Epithelial cell of proximal tubule (primary cell): Measurements from ENCODE around the gene PADI3. TPM values are rescaled to one million over a fixed set of nuclear protein-coding genes. Genes with fewer than 3 reads are reported as not detected.
"Not testable (repeated sequence)": the region's sequence is repeated elsewhere in the genome, so short reads cannot be mapped to it uniquely, and the experiment has no call there.

Experiments
- DNase-seq: peaks from one replicate; pipeline ENCODE4 v3.0.0-alpha.2; 2011; ENCODE audit warnings: low read depth
- H3K4me3 ChIP-seq: 2 replicates; pipeline ENCODE4 v1.5.1; 2011; ENCODE audit warnings: low read depth, mild to moderate bottlenecking, low read length
- total RNA-seq: library from RNA; depleted of rRNA; stranded (reverse); fragments of >200 nt; gene quantifications from 2 replicates; pipeline ENCODE4 v1.2.3, GENCODE V29; 2015
- TF ChIP-seq, protein P1 (sequence below): conservative IDR thresholded peaks from 2 replicates; pipeline ENCODE4 v1.5.1; 2012; ENCODE audit warnings: low read depth, mild to moderate bottlenecking, low read length

PADI3 gene
- total RNA-seq, 1 donor from 2014 or later: not detected

DNA sequence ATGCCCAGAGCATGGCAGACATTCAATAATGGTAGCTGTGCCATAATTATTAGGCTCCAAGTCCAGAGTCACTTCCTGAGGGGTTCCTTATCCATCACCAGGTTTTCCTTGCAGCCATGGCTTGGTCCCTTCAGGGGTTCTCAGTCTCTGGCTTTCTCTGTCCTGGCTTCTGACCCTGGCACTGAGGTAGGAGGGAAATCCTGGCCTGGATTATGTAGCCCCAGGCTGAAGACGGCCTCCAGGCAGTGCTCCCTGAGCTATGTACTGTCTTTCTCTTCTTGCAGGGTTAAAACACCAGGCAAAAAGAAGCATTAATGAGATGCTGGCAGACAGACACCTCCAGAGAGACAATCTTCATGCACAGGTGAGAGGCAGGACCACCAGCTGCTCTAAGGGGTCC, 9.5 kb upstream of the PADI3 start:
- no peak overlapping the region for H3K4me3 ChIP-seq
- TF ChIP-seq, protein P1, sequence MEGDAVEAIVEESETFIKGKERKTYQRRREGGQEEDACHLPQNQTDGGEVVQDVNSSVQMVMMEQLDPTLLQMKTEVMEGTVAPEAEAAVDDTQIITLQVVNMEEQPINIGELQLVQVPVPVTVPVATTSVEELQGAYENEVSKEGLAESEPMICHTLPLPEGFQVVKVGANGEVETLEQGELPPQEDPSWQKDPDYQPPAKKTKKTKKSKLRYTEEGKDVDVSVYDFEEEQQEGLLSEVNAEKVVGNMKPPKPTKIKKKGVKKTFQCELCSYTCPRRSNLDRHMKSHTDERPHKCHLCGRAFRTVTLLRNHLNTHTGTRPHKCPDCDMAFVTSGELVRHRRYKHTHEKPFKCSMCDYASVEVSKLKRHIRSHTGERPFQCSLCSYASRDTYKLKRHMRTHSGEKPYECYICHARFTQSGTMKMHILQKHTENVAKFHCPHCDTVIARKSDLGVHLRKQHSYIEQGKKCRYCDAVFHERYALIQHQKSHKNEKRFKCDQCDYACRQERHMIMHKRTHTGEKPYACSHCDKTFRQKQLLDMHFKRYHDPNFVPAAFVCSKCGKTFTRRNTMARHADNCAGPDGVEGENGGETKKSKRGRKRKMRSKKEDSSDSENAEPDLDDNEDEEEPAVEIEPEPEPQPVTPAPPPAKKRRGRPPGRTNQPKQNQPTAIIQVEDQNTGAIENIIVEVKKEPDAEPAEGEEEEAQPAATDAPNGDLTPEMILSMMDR: no peak

DNA sequence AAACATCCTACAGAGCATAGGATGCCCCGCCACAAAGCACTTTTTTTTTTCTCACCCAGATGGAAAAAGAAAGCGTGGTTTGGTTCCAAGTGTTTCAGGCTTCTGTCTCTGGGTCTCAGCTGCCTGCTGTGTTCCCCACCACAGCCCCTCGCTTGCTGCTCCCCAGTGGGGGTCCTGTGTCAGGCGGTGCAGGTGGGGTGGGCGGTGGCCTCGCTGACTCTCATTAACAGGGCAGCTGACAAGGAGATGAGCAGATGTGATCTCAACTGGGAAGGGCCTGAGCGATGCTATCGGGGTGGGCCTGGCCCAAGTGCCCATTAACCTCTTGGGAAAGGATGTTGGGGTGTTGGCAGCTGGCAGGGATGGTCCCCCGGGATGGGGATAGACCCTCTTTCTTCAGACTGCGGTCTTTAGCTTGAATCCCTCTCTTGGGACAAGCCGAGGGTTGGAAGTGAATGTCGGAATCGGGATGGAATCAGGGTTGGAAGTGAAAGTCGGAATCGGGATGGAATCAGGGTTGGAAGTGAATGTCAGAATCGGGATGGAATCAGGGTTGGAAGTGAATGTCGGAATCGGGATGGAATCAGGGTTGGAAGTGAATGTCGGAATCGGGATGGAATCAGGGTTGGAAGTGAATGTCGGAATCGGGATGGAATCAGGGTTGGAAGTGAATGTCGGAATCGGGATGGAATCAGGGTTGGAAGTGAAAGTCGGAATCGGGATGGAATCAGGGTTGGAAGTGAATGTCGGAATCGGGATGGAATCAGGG, 7.7 kb upstream of the PADI3 start:
- not testable (repeated sequence) for H3K4me3 ChIP-seq, DNase-seq

More for the DNA sequence above, 9.5 kb upstream of the PADI3 start:
- DNase-seq: peak; percentile 82

- H3K4me3 ChIP-seq, DNase-seq: not testable (repeated sequence)
These were observed 7.2 kb upstream of the PADI3 start for GRCh38 chr1:17241780-17242074.

DNA sequence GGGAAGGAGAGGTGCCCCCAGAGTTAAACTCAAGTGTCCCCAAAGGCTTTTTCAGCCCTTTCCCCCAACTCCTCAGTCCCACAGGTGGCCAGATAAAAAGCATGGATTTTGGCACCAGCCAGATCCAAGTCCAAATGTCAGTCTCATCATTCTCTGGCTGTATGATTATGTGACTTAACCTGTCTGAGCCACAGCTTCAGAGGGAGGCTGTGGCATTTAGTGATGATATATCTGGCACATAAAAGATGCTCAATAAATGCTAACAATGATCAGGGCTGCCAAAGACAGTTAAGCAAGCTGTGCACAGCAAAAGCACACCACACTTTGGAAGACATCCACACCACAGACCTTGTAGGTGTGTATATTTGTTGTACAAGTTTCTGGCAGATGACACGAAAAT, 5.6 kb upstream of the PADI3 start:
- TF ChIP-seq, protein P1: no peak
- H3K4me3 ChIP-seq: no peak overlapping the region
- no peak for DNase-seq

DNA sequence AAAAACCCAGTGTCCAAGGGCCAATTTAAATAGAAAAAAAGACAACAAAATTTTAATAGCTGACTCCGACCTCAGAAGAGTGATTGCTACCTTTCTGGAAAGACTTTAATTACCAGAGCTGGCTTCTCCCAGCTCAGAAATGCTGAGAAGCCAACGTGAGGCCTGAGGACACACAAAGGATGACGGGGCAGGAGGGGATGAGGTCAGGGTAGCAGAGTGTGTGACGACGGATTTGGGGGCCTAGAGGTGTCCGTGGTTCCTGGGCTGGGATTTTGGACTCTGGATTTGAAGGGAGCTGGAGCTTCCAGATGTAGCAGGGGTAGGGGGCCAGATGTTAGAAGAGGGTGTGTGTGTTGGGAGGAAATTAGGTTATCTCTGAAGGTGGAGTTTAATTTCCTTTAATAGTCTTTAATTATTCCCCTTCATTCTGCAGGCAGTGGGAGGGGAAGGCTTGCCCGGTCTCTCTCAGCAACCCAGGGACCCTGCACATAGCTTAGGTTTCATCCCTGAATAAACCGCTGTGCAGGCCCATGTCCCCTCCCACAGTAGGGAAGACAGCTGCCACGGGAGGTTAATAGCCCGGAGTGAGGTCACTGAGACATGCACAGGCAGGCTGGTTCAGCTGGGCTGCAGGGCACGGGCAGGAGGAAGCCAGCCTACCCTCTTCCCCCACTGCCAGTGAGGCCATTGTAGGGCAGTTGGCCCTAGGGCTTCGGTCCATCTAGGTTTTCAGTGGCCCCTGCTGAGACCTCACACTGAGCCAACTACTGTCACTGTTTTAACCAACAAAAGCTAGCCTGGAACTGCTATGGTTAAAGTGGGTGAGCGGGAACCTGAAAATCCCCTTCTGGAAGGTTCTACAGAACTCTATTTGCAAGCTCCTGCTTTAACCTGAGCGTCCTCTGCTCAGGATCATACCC, 3.8 kb upstream of the PADI3 start:
- TF ChIP-seq, protein P1: no peak
- H3K4me3 ChIP-seq: no peak overlapping the region
- no peak for DNase-seq

GRCh38 chr1:17245816-17246325, 3.0 kb upstream of the PADI3 start:
- no peak overlapping the region for H3K4me3 ChIP-seq
- no peak for DNase-seq
- TF ChIP-seq, protein P1: no peak

DNA sequence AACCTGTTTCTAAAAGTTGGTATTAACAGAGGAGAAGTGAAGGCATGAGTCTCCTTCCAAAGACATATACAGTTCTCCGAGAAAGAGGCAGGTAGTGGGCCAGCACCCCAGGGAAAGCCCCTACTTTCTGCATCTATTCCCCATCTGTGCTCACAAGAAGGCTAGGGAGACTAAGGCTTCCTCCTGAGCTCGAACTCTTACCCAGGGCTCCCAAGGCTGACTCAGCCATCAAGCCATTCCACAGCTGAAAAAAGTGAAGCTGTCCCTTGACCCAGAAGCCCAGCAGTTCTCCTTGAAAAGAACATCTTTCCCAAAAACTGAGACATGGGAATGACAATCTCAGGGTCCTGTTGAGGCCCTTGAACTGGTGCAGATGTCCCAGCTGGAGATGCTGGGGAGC, 1.9 kb upstream of the PADI3 start:
- TF ChIP-seq, protein P1: no peak
- DNase-seq: no peak
- H3K4me3 ChIP-seq: no peak overlapping the region
